Endothelial cell of umbilical vein (primary cell): ENCODE measurements around the gene DUSP18. TPM values are rescaled to one million over a fixed set of nuclear protein-coding genes. Genes with fewer than 3 reads are reported as not detected.

ENCODE experiments used
- BruUV-seq: library from RNA; stranded (reverse); fragments of 400-500 nt; replicated peaks from 2 replicates; lab custom pipeline; 2021; lab: Mats Ljungman, UMichigan
- CTCF ChIA-PET: fragments of 300-600, 350-600 bp; sonication (Branson Sonifier 250); formaldehyde crosslinking; loops from one replicate; lab custom pipeline; 2021; ENCODE audit warnings: antibody characterized with exemption, inconsistent platforms; lab: Charles Lee
- POLR2A ChIA-PET: fragments of 300-600, 350-600 bp; sonication (Branson Sonifier 250); formaldehyde crosslinking; loops from one replicate; lab custom pipeline; 2021; ENCODE audit warnings: antibody characterized with exemption, inconsistent platforms; lab: Charles Lee
- DNase-seq: peaks from one replicate; pipeline ENCODE4 v3.0.0-alpha.2; 2011; ENCODE audit warnings: low read depth, low spot score
- FAIRE-seq: peaks from 2 replicates; lab custom pipeline; 2011; peaks lifted over from hg19 to GRCh38; lab: Jason Lieb, UNC
- H2AFZ ChIP-seq: 2 replicates; pipeline ENCODE4 v1.6.0; 2012; ENCODE audit warnings: low read depth, low read length, control low read depth, inconsistent platforms
- H3K27ac ChIP-seq: 2 replicates; pipeline ENCODE4 v1.5.1; 2011; ENCODE audit warnings: low read depth, mild to moderate bottlenecking, control low read depth, low read length, moderate library complexity; ENCODE audit not compliant: insufficient read depth
- H3K27me3 ChIP-seq, 2 experiments: 2 replicates each; pipeline versions ENCODE4 v1.6.0 to v1.6.1; 2011; ENCODE audit warnings: low read length in 2 of 2, mixed read lengths in 1 of 2; ENCODE audit not compliant: control insufficient read depth in 2 of 2, insufficient read depth in 2 of 2
- H3K36me3 ChIP-seq, 2 experiments: 2 replicates in 1 of 2; 3 replicates in 1 of 2; pipeline ENCODE4 v1.5.1; 2011; ENCODE audit warnings: low read length in 2 of 2, mild to moderate bottlenecking in 1 of 2, moderate library complexity in 1 of 2; ENCODE audit not compliant: control insufficient read depth in 2 of 2, insufficient read depth in 2 of 2; ENCODE audit errors: extremely low read depth in 1 of 2
- H3K4me1 ChIP-seq: 3 replicates; pipeline ENCODE4 v1.5.1; 2011; ENCODE audit warnings: mild to moderate bottlenecking, low read length; ENCODE audit not compliant: control insufficient read depth, insufficient read depth; ENCODE audit errors: extremely low read depth
- H3K4me2 ChIP-seq: 2 replicates; pipeline ENCODE4 v1.6.1; 2011; ENCODE audit warnings: low read length, control low read depth, mixed read lengths; ENCODE audit not compliant: insufficient read depth
- H3K4me3 ChIP-seq, 3 experiments: fragments of 200-600 bp in 1 of 3; sonication (generic), shearing (Covaris generic) in 1 of 3; replicated peaks in 1 of 3; 2 replicates each; pipeline ENCODE4 v1.5.1; 2011 to 2016; ENCODE audit warnings: control low read depth in 3 of 3, low read length in 3 of 3, mild to moderate bottlenecking in 2 of 3, inconsistent platforms in 1 of 3, low read depth in 1 of 3, moderate library complexity in 1 of 3; ENCODE audit not compliant: insufficient read depth in 1 of 3
- H3K79me2 ChIP-seq: 2 replicates; pipeline ENCODE4 v1.6.0; 2012; ENCODE audit warnings: low read length, inconsistent platforms; ENCODE audit not compliant: control insufficient read depth, insufficient read depth
- H3K9ac ChIP-seq: replicated peaks from 2 replicates; pipeline ENCODE3; 2011; ENCODE audit warnings: low read length, control low read depth; ENCODE audit not compliant: insufficient read depth; ENCODE audit errors: extremely low read depth
- H3K9me1 ChIP-seq: replicated peaks from 3 replicates; pipeline ENCODE4 v1.6.0; 2011; ENCODE audit warnings: mild to moderate bottlenecking, low read length; ENCODE audit not compliant: control insufficient read depth, insufficient read depth; ENCODE audit errors: extremely low read depth
- H3K9me3 ChIP-seq: replicated peaks from 2 replicates; pipeline ENCODE4 v1.5.1; 2012; ENCODE audit warnings: low read length, inconsistent platforms; ENCODE audit not compliant: control insufficient read depth, insufficient read depth
- H4K20me1 ChIP-seq: replicated peaks from 2 replicates; pipeline ENCODE3; 2011; ENCODE audit warnings: mild to moderate bottlenecking, low read length; ENCODE audit not compliant: control insufficient read depth, insufficient read depth; ENCODE audit errors: extremely low read depth
- CTCF ChIP-seq, 2 donors: IDR thresholded peaks; 1 replicate in 1 of 2; 2 replicates in 1 of 2; pipeline ENCODE4 v1.5.1; 2011; ENCODE audit warnings: low read length in 2 of 2, mild to moderate bottlenecking in 2 of 2, moderate library complexity in 2 of 2, control low read depth in 1 of 2, inconsistent platforms in 1 of 2, low read depth in 1 of 2; ENCODE audit not compliant: insufficient read depth in 1 of 2; ENCODE audit errors: extremely low read depth in 1 of 2
- EZH2 ChIP-seq: IDR thresholded peaks from 2 replicates; pipeline ENCODE4 v1.6.1; 2012; ENCODE audit warnings: borderline replicate concordance, low read depth, mild to moderate bottlenecking, moderate library complexity, low read length, inconsistent platforms; ENCODE audit not compliant: severe bottlenecking
- FOS ChIP-seq: IDR thresholded peaks from 2 replicates; pipeline ENCODE4 v1.6.1; 2011; ENCODE audit warnings: mild to moderate bottlenecking, low read length, moderate library complexity, borderline replicate concordance; ENCODE audit not compliant: insufficient read depth
- GATA2 ChIP-seq: IDR thresholded peaks from 2 replicates; pipeline ENCODE4 v1.7.0; 2011; ENCODE audit warnings: low read depth, mild to moderate bottlenecking, moderate library complexity, mixed read lengths, low read length; ENCODE audit not compliant: insufficient read length, insufficient read depth
- JUN ChIP-seq: IDR thresholded peaks from 2 replicates; pipeline ENCODE4 v1.6.1; 2011; ENCODE audit warnings: borderline replicate concordance, low read depth; ENCODE audit not compliant: insufficient read length, insufficient read depth
- MAX ChIP-seq: IDR thresholded peaks from 2 replicates; pipeline ENCODE4 v1.6.1; 2011; ENCODE audit not compliant: insufficient read depth, insufficient read length
- MYC ChIP-seq: IDR thresholded peaks from one replicate; pipeline ENCODE4 v1.6.1; 2011; ENCODE audit warnings: mild to moderate bottlenecking, low read depth, low read length
- POLR2A ChIP-seq: IDR thresholded peaks from 2 replicates; pipeline ENCODE4 v1.6.1; 2012; ENCODE audit warnings: low read depth, mild to moderate bottlenecking, control low read depth, low read length
- POLR2AphosphoS5 ChIP-seq: IDR thresholded peaks from 2 replicates; pipeline ENCODE4 v1.6.1; 2012; ENCODE audit warnings: low read depth, mild to moderate bottlenecking, control low read depth, low read length, moderate library complexity; ENCODE audit not compliant: insufficient read depth
- dilution Hi-C: fragments of 300-500 bp; cut with MboI; formaldehyde crosslinking; loops from one replicate; pipeline ENCODE4 v1.15.0; 2019; ENCODE audit warnings: low sequenced_read_pairs; ENCODE audit not compliant: extremely low pct_ligation_motif_present
- intact Hi-C: fragments of 100-400 bp; cut with micrococcal nuclease; formaldehyde crosslinking; loops from one replicate; pipeline ENCODE4 v1.10.0; 2022
- polyA plus RNA-seq, 4 experiments: library from polyadenylated mRNA; depleted of rRNA in 3 of 4; stranded (reverse) in 3 of 4; unstranded in 1 of 4; fragments of >200 nt; gene quantifications; 2 replicates each; pipeline versions ENCODE4 v1.2.1 to v1.2.3, GENCODE V29; 2011 to 2012; ENCODE audit warnings: missing spikeins in 1 of 4
- total RNA-seq: library from RNA; stranded (reverse); gene quantifications from 2 replicates; pipeline ENCODE4 v1.2.3, GENCODE V29; 2021

Gene DUSP18
- total and polyA plus RNA-seq, 2 donors (not counting 3 experiments of a cell fraction or from before 2014, with no cell fraction given): 18.3 to 30.1 TPM

GRCh38 chr22:30650508-30651116, 17.1 kb downstream of the DUSP18 start:
- H3K27me3 ChIP-seq: no peaks in the 10 kb centered on the region
- intact Hi-C loops (no loop called here), dilution Hi-C loops (no loop called here)
- peaks cover 0 to 3% of the 10 kb centered on the region in 2 experiments for H3K36me3 ChIP-seq
- H3K79me2 ChIP-seq: peaks cover 3% of the 10 kb centered on the region
- FAIRE-seq (peak; percentile 66), DNase-seq (peak; percentile 56)
- H3K9me3 ChIP-seq: no peaks in the 10 kb centered on the region
- no peak overlapping the region for H3K27ac ChIP-seq
- no peaks in the 10 kb centered on the region for H3K9me1 ChIP-seq
- CTCF ChIA-PET: interaction anchor here (1.1 to 5.1 kb wide), 4 partner anchors 16 to 104 kb away, joined by 3 to 32 read pairs (median 16); partner anchors contain the start of genes DUSP18 and SLC35E4
- BruUV-seq: no TSS peak
- TF ChIP-seq GATA2 (no peak), JUN (no peak), POLR2AphosphoS5 (no peak), MAX (no peak), CTCF (IDR thresholded peaks at IDR 0.05; ENCODE audit: extremely low read depth in 1 of 2, insufficient read depth in 1 of 2, low read depth in 1 of 2, low read length in 2 of 2) (no peak), POLR2A (no peak), EZH2 (no peak), MYC (no peak), FOS (no peak)
- H3K9ac ChIP-seq: no peak overlapping the region
- no peak overlapping the region for H3K4me2 ChIP-seq
- H3K4me1 ChIP-seq: peaks cover 11% of the 10 kb centered on the region
- no peak overlapping the region for H2AFZ ChIP-seq
- H4K20me1 ChIP-seq: no peaks in the 10 kb centered on the region
- H3K4me3 ChIP-seq: no peak overlapping the region
- POLR2A ChIA-PET: interaction anchor here (1.5 kb wide), 1 partner anchor 15 kb away, joined by 6 read pairs; the partner anchor contains the start of gene SLC35E4
